OCI-LY7 (cell line): ENCODE measurements around the gene RASSF4.

Experiments used
- CTCF ChIP-seq: fragments of 200-600 bp; sonication (generic); conservative IDR thresholded peaks from 2 replicates; pipeline ENCODE4 v1.5.1; 2014; ENCODE audit warnings: mild to moderate bottlenecking, antibody characterized with exemption, low read length, moderate library complexity, mixed read lengths
- EZH2phosphoT487 ChIP-seq: fragments of 200-600 bp; sonication (generic); IDR thresholded peaks from 2 replicates; pipeline ENCODE4 v1.6.1; 2018; ENCODE audit warnings: low read depth, borderline replicate concordance, mild to moderate bottlenecking, mixed run types, antibody characterized with exemption, low read length, moderate library complexity, mixed read lengths

GRCh38 chr10:44983066-44983894 lies 23.7 kb downstream of the RASSF4 start:
- TF ChIP-seq CTCF = no peak
- TF ChIP-seq EZH2phosphoT487 = no peak
